Erythroblast (primary cell): ENCODE data around the gene MLX.

ENCODE experiments used
- GATA1 ChIP-seq: IDR thresholded peaks from 2 replicates; pipeline ENCODE4 v1.6.1; 2011; ENCODE audit warnings: low read depth, mild to moderate bottlenecking, control low read depth, low read length, moderate library complexity
- POLR2A ChIP-seq: IDR thresholded peaks from 2 replicates; pipeline ENCODE4 v1.6.1; 2011; ENCODE audit warnings: mild to moderate bottlenecking, low read length

DNA sequence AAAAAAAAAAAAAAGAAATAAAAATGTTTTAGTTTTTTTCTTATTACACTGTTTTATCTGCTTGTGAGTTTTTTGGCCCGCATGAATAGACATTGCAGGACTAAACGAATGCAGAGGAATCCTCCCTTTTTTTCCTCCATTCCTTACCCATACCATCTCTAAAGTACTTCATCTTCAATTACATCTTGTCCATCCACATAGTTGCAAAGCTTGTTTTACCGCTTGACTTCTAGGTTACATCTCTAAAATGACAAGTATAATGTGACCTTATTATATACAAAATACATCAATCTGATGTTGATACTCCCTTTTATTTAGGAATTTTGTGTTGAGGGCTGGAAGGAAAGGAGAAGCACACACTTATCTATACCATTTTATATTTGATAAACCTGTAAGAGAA, 29.5 kb downstream of the MLX start:
- TF ChIP-seq POLR2A: no peak
- no peak for TF ChIP-seq GATA1
